IPS-15b (cell line): ENCODE data around the gene STARD9.
"Not testable (repeated sequence)": the region's sequence is repeated elsewhere in the genome, so short reads cannot be mapped to it uniquely, and the experiment has no call there.

ENCODE experiments used
- H3K27me3 ChIP-seq: one replicate; pipeline ENCODE4 v1.6.1; 2013; ENCODE audit warnings: low read length; ENCODE audit not compliant: control insufficient read depth, insufficient read depth
- H3K36me3 ChIP-seq: one replicate; pipeline ENCODE4 v1.6.1; 2013; ENCODE audit warnings: low read length; ENCODE audit not compliant: control insufficient read depth, insufficient read depth
- H3K4me1 ChIP-seq: one replicate; pipeline ENCODE4 v1.6.1; 2013; ENCODE audit warnings: mild to moderate bottlenecking, low read length; ENCODE audit not compliant: control insufficient read depth, insufficient read depth
- H3K4me3 ChIP-seq: one replicate; pipeline ENCODE4 v1.5.1; 2013; ENCODE audit warnings: low read depth, low read length
- H3K9ac ChIP-seq: one replicate; pipeline ENCODE4 v1.6.1; 2013; ENCODE audit warnings: low read depth, mild to moderate bottlenecking, low read length
- H3K9me3 ChIP-seq: one replicate; pipeline ENCODE4 v1.6.1; 2013; ENCODE audit warnings: mild to moderate bottlenecking, low read length; ENCODE audit not compliant: control insufficient read depth, insufficient read depth

STARD9 gene

DNA sequence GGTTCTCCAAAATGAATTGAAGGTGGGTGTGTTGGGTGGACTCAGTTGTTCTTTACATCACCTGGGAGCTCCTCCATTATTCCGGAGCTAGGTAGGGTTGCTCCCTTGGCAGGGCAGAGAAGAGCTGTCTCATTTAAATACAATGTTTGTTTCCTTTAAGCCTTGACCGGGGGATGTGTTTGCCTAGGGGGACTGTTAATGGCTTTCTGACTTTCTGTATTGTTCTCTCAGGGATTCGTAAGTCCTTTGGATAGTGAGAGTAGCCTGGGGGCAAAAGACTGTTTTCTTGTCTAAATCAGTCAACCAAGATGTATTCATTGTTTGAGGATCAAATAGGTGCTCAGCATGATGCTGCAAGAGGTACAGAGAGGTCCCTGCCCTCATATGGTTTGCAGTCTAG, 90.4 kb downstream of the STARD9 start:
- Histone ChIP-seq H3K4me3 (no peak overlapping the region), H3K36me3 (peaks cover 8% of the 10 kb centered on the region), H3K27me3 (no peaks in the 10 kb centered on the region), H3K9ac (no peak overlapping the region), H3K9me3 (no peaks in the 10 kb centered on the region), H3K4me1 (peaks cover 2% of the 10 kb centered on the region)

- no peak overlapping the region for H3K4me3 ChIP-seq
- H3K36me3 ChIP-seq: peaks cover 8% of the 10 kb centered on the region
- H3K9ac ChIP-seq: no peak overlapping the region
- H3K27me3 ChIP-seq: no peaks in the 10 kb centered on the region
- no peaks in the 10 kb centered on the region for H3K9me3 ChIP-seq
- H3K4me1 ChIP-seq: peaks cover 4% of the 10 kb centered on the region
These were observed 92.4 kb downstream of the STARD9 start for GRCh38 chr15:42667855-42668254.

DNA sequence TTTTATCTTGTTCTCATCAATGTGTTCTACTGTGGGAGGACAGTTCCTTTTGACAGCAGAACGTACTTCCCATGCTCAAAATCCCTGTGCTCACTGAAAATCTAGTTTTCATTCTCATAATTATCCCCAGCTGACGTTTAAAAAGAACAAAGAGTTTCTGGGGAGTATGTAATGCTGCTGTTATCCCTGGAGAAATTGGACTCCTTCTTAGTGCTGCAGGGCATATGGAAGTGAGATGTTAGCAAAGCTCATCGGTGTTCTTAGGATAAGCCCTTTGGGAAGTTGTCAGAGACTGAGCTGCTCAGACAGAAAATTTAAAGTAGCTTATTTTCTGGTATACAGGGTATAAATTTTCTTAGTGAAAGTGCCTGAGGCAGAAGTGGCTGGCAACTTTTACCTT, 95.0 kb downstream of the STARD9 start:
- Histone ChIP-seq H3K4me3 (no peak overlapping the region), H3K4me1 (peaks cover 4% of the 10 kb centered on the region), H3K9me3 (no peaks in the 10 kb centered on the region), H3K9ac (no peak overlapping the region), H3K27me3 (no peaks in the 10 kb centered on the region), H3K36me3 (peaks cover 3% of the 10 kb centered on the region)

DNA sequence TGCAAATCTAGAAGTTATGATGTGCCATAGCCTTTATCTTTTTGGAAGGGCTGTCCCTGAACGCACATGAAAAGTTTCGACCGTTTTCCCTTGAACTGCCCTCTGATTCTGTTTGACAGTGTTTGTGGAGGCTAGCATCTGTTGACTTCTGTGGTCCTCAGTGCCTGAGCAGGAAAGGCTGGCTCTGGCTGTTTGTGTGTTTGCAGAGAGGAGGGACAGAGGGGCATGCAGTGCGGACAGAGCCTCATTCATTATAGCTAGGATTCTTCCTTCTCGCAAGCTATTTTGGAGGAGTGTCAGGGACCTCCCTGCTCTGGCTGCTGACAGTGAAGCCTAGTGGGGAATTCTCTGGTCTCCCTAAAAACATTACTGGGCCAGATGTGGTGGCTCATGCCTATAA, 97.0 kb downstream of the STARD9 start:
- Histone ChIP-seq H3K4me1 (peaks cover 2% of the 10 kb centered on the region), H3K27me3 (no peaks in the 10 kb centered on the region), H3K36me3 (no peaks in the 10 kb centered on the region), H3K4me3 (no peak overlapping the region), H3K9ac (no peak overlapping the region), H3K9me3 (no peaks in the 10 kb centered on the region)

DNA sequence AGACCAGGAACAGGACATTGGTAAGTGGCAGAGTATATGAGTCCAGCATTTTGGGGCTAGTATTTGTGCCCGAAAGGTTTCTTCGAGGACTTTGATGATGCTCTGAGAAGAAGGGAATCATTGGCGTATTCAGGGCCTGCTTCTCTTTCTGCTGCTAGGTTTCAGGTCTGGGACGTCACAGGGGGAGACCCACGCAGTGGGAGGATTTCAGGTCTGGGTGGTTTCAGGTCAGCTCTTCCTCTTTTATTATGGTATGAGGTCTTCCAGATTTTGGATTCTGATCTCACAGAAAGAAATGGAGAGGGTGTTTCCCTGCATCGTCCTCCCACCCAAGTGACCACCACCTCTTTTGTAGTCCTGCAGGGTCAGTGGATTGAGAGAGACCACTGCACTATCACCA, 99.1 kb downstream of the STARD9 start:
- Histone ChIP-seq H3K9me3 (no peaks in the 10 kb centered on the region), H3K36me3 (no peaks in the 10 kb centered on the region)

DNA sequence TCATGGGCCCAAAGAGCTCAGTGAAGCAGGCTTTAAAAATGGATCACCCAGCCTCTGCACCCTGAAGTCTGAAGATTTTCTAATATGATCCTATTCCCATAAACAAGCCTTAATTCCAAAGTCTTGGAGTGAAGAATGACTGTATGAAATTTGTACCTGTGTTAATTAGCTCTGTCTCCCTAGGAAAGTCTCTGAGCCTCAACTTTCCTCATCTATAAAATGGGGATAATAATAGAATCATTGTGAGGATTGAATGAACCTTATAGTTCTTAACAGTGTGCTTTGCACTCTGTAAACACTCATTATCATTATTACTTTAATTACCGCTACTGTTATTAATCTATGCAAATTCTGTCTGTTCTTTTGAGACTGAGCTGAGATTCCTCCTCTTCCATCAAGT, 99.6 kb downstream of the STARD9 start:
- Histone ChIP-seq H3K36me3 (no peaks in the 10 kb centered on the region), H3K4me1 (peaks cover 2% of the 10 kb centered on the region), H3K9ac (no peak overlapping the region)

More for the DNA sequence above, 99.1 kb downstream of the STARD9 start:
- H3K4me1 ChIP-seq: peaks cover 2% of the 10 kb centered on the region
- no peaks in the 10 kb centered on the region for H3K27me3 ChIP-seq
- no peak overlapping the region for H3K4me3 ChIP-seq
- no peak overlapping the region for H3K9ac ChIP-seq

GRCh38 chr15:42679285-42680141, 104.1 kb downstream of the STARD9 start:
- Histone ChIP-seq H3K9me3 (no peaks in the 10 kb centered on the region), H3K4me1 (no peaks in the 10 kb centered on the region), H3K27me3 (no peaks in the 10 kb centered on the region), H3K4me3 (no peak overlapping the region), H3K9ac (no peak overlapping the region), H3K36me3 (no peaks in the 10 kb centered on the region)

More for the DNA sequence above, 99.6 kb downstream of the STARD9 start:
- no peaks in the 10 kb centered on the region for H3K9me3 ChIP-seq
- no peak overlapping the region for H3K4me3 ChIP-seq
- no peaks in the 10 kb centered on the region for H3K27me3 ChIP-seq

DNA sequence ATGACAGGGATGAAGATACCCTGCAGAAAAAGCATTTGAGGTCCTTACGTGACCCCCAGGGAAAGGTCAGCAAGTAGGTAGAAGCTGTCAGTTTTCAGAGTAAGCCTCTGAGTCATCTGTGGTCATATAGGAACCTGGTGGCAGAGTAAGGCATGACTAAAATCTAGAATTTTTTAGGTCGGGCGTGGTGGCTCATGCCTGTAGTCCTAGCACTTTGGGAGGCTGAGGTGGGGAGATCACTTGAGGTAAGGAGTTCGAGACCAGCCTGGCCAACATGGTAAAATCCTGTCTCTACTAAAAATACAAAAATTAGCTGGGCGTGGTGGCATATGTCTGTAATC, 104.7 kb downstream of the STARD9 start:
- not testable (repeated sequence) for H3K4me3 ChIP-seq, H3K9ac ChIP-seq, H3K4me1 ChIP-seq, H3K9me3 ChIP-seq, H3K36me3 ChIP-seq, H3K27me3 ChIP-seq

DNA sequence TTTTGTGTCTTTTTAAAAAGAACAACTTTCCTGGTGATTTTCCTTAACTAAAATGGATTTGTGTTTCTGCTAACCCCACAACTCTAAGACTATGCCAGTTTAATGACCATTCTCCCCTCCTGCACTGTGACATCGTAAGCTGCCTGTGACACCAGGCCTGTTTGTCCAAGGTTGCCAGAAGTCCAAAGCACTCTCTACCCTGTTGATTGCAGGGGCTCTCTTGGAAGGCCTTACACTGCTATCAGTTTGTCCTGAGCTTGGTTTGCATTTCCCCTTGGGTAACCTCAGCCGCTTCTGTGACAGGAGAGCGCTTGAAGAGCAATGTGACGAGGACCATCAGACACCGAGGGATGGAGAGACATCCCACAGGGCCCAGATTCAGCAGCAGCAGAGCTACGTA, 105.7 kb downstream of the STARD9 start:
- Histone ChIP-seq H3K27me3 (no peaks in the 10 kb centered on the region), H3K36me3 (no peaks in the 10 kb centered on the region), H3K4me3 (no peak overlapping the region), H3K9ac (no peak overlapping the region), H3K4me1 (no peaks in the 10 kb centered on the region), H3K9me3 (no peaks in the 10 kb centered on the region)

- H3K4me1 ChIP-seq: no peaks in the 10 kb centered on the region
- no peaks in the 10 kb centered on the region for H3K36me3 ChIP-seq
- H3K27me3 ChIP-seq: no peaks in the 10 kb centered on the region
- no peak overlapping the region for H3K9ac ChIP-seq
- H3K4me3 ChIP-seq: no peak overlapping the region
- H3K9me3 ChIP-seq: no peaks in the 10 kb centered on the region
These were observed 110.9 kb downstream of the STARD9 start for GRCh38 chr15:42686281-42686680.

DNA sequence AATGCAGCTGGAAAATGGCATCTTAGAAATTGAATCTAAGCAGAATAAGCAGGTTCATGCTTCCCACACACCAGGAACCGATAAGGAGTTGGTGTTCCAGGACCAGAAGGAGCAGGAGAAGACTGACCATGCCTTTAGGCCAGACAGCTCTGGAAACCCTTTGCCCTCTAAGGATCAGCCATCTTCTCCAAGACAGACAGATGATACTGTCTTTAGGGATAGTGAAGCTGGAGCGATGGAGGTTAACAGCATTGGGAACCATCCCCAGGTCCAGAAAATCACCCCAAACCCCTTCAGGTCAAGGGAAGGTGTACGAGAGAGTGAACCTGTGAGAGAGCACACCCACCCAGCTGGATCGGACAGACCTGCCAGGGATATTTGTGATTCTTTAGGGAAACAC, 112.3 kb downstream of the STARD9 start:
- H3K36me3 ChIP-seq: peaks cover 4% of the 10 kb centered on the region
- no peak overlapping the region for H3K9ac ChIP-seq
- H3K27me3 ChIP-seq: no peaks in the 10 kb centered on the region

DNA sequence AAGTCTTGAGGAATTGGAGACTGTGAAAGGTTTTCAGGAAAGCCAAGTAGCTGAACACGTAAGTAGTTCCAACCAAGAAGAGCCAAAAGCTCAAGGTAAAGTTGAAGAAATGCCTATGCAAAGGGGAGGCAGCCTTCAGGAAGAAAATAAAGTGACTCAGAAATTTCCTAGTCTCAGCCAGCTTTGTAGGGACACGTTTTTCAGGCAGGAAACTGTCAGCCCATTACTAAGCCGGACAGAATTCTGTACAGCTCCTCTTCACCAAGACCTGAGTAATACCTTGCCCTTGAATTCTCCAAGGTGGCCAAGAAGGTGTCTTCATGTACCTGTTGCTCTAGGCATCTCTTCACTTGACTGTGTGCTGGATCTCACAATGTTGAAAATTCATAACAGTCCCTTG, 112.9 kb downstream of the STARD9 start:
- H3K27me3 ChIP-seq: no peaks in the 10 kb centered on the region
- H3K9me3 ChIP-seq: no peaks in the 10 kb centered on the region
- H3K36me3 ChIP-seq: peaks cover 4% of the 10 kb centered on the region
- no peaks in the 10 kb centered on the region for H3K4me1 ChIP-seq
- H3K9ac ChIP-seq: no peak overlapping the region
- H3K4me3 ChIP-seq: no peak overlapping the region

More for the DNA sequence above, 112.3 kb downstream of the STARD9 start:
- Histone ChIP-seq H3K4me3 (no peak overlapping the region), H3K9me3 (no peaks in the 10 kb centered on the region), H3K4me1 (no peaks in the 10 kb centered on the region)
